ENCODE results near the gene CCDC69. TPM values are rescaled to one million over a fixed set of nuclear protein-coding genes. Genes with fewer than 3 reads are reported as not detected.

Gene CCDC69
- total RNA-seq, 2 experiments from 2014 or later, result 33.0 to 34.5 TPM

DNA sequence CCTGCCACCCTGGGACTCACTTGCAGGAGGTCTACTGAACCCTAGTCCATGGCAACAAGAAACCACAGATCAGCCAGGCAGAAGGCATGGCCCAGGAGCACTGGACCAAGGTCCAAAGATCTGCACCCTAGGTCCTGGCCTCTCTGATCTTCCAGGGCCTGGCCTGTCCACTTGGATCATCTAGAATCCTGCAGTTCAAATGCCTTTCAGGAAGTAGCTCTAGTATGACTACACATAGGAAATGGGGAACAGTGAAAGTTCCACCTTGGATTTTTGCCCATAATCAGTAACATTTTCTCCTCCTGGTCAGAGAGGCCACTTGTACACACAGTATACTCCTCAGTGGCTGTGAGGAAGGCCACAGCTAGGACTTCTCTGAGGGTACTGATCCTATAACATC is 77.8 kb downstream of the CCDC69 start:
- H3K9me3 Mint-ChIP-seq, result no peaks in the 10 kb centered on the region
- H3K4me3 Mint-ChIP-seq, result no peak overlapping the region
- intact Hi-C loops (cut with micrococcal nuclease), result no loop called here
- TF ChIP-seq, protein P1, sequence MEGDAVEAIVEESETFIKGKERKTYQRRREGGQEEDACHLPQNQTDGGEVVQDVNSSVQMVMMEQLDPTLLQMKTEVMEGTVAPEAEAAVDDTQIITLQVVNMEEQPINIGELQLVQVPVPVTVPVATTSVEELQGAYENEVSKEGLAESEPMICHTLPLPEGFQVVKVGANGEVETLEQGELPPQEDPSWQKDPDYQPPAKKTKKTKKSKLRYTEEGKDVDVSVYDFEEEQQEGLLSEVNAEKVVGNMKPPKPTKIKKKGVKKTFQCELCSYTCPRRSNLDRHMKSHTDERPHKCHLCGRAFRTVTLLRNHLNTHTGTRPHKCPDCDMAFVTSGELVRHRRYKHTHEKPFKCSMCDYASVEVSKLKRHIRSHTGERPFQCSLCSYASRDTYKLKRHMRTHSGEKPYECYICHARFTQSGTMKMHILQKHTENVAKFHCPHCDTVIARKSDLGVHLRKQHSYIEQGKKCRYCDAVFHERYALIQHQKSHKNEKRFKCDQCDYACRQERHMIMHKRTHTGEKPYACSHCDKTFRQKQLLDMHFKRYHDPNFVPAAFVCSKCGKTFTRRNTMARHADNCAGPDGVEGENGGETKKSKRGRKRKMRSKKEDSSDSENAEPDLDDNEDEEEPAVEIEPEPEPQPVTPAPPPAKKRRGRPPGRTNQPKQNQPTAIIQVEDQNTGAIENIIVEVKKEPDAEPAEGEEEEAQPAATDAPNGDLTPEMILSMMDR (IDR thresholded peaks at IDR 0.05), result no peak
- POLR2A ChIA-PET, result interaction anchor here (1.2 to 1.6 kb wide), 2 partner anchors 20 to 22 kb away, joined by 3 to 4 read pairs; no protein-coding TSS in a partner anchor
- ATAC-seq, result no peak
- H3K27me3 Mint-ChIP-seq, result no peaks in the 10 kb centered on the region
- no peak for DNase-seq
- peaks cover 69% of the 10 kb centered on the region for H3K36me3 Mint-ChIP-seq (ENCODE audit: low read depth)
- peak overlapping the region; percentile 31 for H3K27ac Mint-ChIP-seq
- CTCF ChIA-PET, result interaction anchor here (0.7 to 1.9 kb wide), 4 partner anchors 19 to 94 kb away, joined by 3 to 11 read pairs (median 5); no protein-coding TSS in a partner anchor
- H3K4me1 Mint-ChIP-seq (ENCODE audit: low read depth), result peaks cover 95% of the 10 kb centered on the region

DNA sequence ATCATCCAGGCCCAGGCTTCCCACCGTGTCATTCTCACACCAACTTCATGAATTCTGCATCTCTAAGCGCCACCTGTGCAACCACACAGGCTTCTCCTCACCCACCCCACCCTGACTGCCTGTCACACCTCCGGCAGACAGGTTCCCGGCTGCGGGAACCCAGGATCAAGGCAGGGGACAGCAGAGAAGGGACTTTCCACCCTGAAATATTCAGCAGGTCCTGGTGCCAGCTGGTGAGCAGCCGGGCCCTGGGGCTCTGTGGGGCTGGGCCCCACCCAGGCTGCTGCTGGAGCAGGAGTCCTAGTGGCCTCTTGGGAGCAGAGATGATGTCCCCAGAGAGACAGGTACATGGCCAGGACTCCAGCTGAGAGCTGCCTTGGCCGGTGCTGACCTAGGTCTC is 79.0 kb downstream of the CCDC69 start:
- Mint-ChIP-seq H3K9me3 (no peaks in the 10 kb centered on the region), H3K27me3 (no peaks in the 10 kb centered on the region), H3K4me3 (no peak overlapping the region), H3K4me1 (ENCODE audit: low read depth) (peaks cover 94% of the 10 kb centered on the region), H3K27ac (no peak overlapping the region), H3K36me3 (ENCODE audit: low read depth) (peaks cover 69% of the 10 kb centered on the region)
- POLR2A ChIA-PET, result interaction anchor here (0.6 to 1.6 kb wide), 3 partner anchors 12 to 23 kb away, joined by 3 to 4 read pairs (median 4); no protein-coding TSS in a partner anchor
- TF ChIP-seq, protein P1 (IDR thresholded peaks at IDR 0.05), result no peak
- DNase-seq, result no peak
- CTCF ChIA-PET, result interaction anchor here (1.9 to 5.0 kb wide), 3 partner anchors 12 to 93 kb away, joined by 6 to 49 read pairs (median 8); partner anchors contain the start of gene ANXA6
- ATAC-seq, result no peak
- intact Hi-C loops (cut with micrococcal nuclease), result no loop called here

DNA sequence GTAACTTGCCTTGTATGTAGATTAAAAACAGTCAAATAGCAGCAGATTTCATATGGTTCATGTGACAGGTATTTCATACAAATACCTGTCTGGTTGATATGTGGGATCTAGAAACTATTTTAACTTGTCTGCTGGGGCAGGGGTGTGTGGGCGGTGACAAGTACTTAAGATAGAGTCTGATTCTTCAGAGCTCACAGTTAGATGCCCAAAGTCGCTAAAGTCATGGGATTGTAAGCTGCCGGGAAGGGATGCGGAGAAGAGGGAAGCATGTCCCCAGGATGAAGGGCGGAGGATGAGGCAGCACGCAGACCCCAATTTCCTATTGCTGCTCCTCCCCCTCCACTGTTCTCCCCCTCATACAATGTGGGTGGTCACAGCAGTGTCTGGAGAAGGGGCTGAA is 79.6 kb downstream of the CCDC69 start:
- DNase-seq (peak; percentile 39), ATAC-seq (no peak)
- intact Hi-C loops (cut with micrococcal nuclease), result no loop called here
- ChIA-PET POLR2A (no interaction called here), CTCF (interaction anchor here (0.9 to 11.4 kb wide), 4 partner anchors 10 to 20 kb away, joined by 4 to 149 read pairs (median 28); partner anchors contain the start of gene ANXA6)
- no peaks in the 10 kb centered on the region for H3K9me3 Mint-ChIP-seq
- peak overlapping the region; percentile 53 for H3K27ac Mint-ChIP-seq
- peaks cover 73% of the 10 kb centered on the region for H3K36me3 Mint-ChIP-seq (ENCODE audit: low read depth)
- TF ChIP-seq, protein P1 (IDR thresholded peaks at IDR 0.05), result no peak
- no peak overlapping the region for H3K4me3 Mint-ChIP-seq
- H3K4me1 Mint-ChIP-seq (ENCODE audit: low read depth), result peaks cover 93% of the 10 kb centered on the region
- no peaks in the 10 kb centered on the region for H3K27me3 Mint-ChIP-seq

DNA sequence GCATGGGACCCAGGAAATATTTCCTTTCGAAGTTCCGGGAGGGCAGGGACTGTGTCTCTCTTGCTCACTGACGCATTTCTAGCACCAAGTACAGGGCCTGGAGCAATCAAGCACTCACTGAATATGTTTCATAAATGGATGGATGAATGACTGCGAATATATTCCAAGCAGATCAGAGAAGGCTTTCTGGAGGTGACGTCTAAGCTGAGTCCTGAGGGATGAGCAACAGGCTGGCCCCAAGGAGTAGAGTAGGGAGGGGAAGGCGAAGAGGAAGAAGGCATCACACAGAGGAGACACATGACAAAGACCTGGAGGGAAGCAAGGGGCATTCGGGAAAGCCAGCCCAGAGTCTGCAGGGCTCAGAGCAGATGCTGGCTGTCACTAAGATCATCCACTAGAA is 80.2 kb downstream of the CCDC69 start:
- TF ChIP-seq, protein P1 (IDR thresholded peaks at IDR 0.05), result no peak
- no peak overlapping the region for H3K4me3 Mint-ChIP-seq

DNA sequence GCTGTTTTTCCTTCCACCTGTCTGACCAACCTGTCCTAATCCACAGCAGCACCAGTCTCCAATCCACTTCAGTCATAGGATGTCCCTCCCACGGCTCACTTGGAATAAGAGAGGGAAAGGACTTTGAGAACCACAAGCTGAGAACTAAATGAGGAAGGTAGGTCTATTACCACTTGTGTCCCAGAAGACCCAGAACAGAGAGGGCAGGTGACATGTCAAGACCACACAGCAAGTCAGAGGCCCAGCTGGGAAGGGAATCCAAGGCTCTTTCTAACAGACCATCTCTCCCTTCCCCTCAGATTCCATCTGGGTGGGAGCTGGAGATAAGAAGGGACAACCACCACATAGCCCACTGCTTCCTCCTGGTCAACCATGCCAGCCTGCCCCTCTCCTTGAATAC is 81.0 kb downstream of the CCDC69 start:
- Mint-ChIP-seq H3K9me3 (no peaks in the 10 kb centered on the region), H3K36me3 (ENCODE audit: low read depth) (peaks cover 75% of the 10 kb centered on the region), H3K27me3 (no peaks in the 10 kb centered on the region), H3K4me3 (no peak overlapping the region), H3K27ac (peak overlapping the region; percentile 86), H3K4me1 (ENCODE audit: low read depth) (peaks cover 94% of the 10 kb centered on the region)
- CTCF ChIA-PET, result interaction anchor here (0.9 to 11.4 kb wide), 9 partner anchors 6 to 141 kb away, joined by 3 to 149 read pairs (median 11); no protein-coding TSS in a partner anchor
- ATAC-seq (no peak), DNase-seq (no peak)
- TF ChIP-seq, protein P1 (IDR thresholded peaks at IDR 0.05), result no peak
- intact Hi-C loops (cut with micrococcal nuclease), result no loop called here
- POLR2A ChIA-PET, result interaction anchor here (1.1 to 4.0 kb wide), 4 partner anchors 8 to 26 kb away, joined by 3 to 36 read pairs (median 4); no protein-coding TSS in a partner anchor

More for the DNA sequence above, 80.2 kb downstream of the CCDC69 start:
- H3K4me1 Mint-ChIP-seq (ENCODE audit: low read depth), result peaks cover 94% of the 10 kb centered on the region
- H3K27ac Mint-ChIP-seq, result peak overlapping the region; percentile 53
- H3K9me3 Mint-ChIP-seq, result no peaks in the 10 kb centered on the region
- ChIA-PET CTCF (interaction anchor here (0.9 to 11.4 kb wide), 5 partner anchors 11 to 95 kb away, joined by 4 to 149 read pairs (median 11); partner anchors contain the start of gene ANXA6), POLR2A (no interaction called here)
- intact Hi-C loops (cut with micrococcal nuclease), result no loop called here
- peaks cover 75% of the 10 kb centered on the region for H3K36me3 Mint-ChIP-seq (ENCODE audit: low read depth)
- H3K27me3 Mint-ChIP-seq, result no peaks in the 10 kb centered on the region
- ATAC-seq (no peak), DNase-seq (no peak)

Data from activated CD8-positive, alpha-beta T cell treated with anti-CD3 and anti-CD28 coated beads for 36 hours (primary cell).